SKM-1 (cell line): ENCODE measurements around the gene RPP21.

Experiments
- DNase-seq: peaks from one replicate; lab custom pipeline; 2025; ENCODE audit not compliant: unreplicated experiment; lab: John Stamatoyannopoulos, UW

RPP21 gene

GRCh38 chr6:30344868-30345671 is at the start of gene RPP21:
RPP21 (plus strand) TSS chr6:30345156; CDS start chr6:30345172, 16 bp downstream.
- DNase-seq: peak; percentile 61

- DNase-seq: no peak
These were observed 49.1 kb upstream of the RPP21 start for GRCh38 chr6:30295837-30296236.

- DNase-seq: no peak
These were observed 41.0 kb upstream of the RPP21 start for GRCh38 chr6:30304002-30304401.

- DNase-seq: no peak
These were observed 33.9 kb upstream of the RPP21 start for GRCh38 chr6:30311101-30311500.

GRCh38 chr6:30311671-30312070 is 33.3 kb upstream of the RPP21 start:
- no peak for DNase-seq

- no peak for DNase-seq
These were observed 32.7 kb upstream of the RPP21 start for GRCh38 chr6:30312266-30312665.

- DNase-seq: no peak
These were observed 32.2 kb upstream of the RPP21 start for GRCh38 chr6:30312676-30313321.

- DNase-seq: no peak
These were observed 29.8 kb upstream of the RPP21 start for GRCh38 chr6:30315156-30315555.

- no peak for DNase-seq
These were observed 26.9 kb upstream of the RPP21 start for GRCh38 chr6:30317913-30318589.

GRCh38 chr6:30319146-30319835 is 25.7 kb upstream of the RPP21 start:
- no peak for DNase-seq

- no peak for DNase-seq
These were observed 23.1 kb upstream of the RPP21 start for GRCh38 chr6:30321692-30322388.

GRCh38 chr6:30322527-30323501 is 22.1 kb upstream of the RPP21 start:
- no peak for DNase-seq

- DNase-seq: no peak
These were observed 21.1 kb upstream of the RPP21 start for GRCh38 chr6:30323806-30324205.

GRCh38 chr6:30325150-30325872 is 19.6 kb upstream of the RPP21 start:
- no peak for DNase-seq

GRCh38 chr6:30325873-30326525 is 19.0 kb upstream of the RPP21 start:
- DNase-seq: peak; percentile 59

GRCh38 chr6:30326526-30327231 is 18.3 kb upstream of the RPP21 start, which contains the start of gene TRIM39:
TRIM39 (plus strand) TSS chr6:30326927; CDS start chr6:30329318, 2,391 bp downstream.
- DNase-seq: peak; percentile 56

- no peak for DNase-seq
These were observed 17.7 kb upstream of the RPP21 start for GRCh38 chr6:30327232-30327746.
